H1 (cell line): ENCODE results near the gene TBX4. TPM values are rescaled to one million over a fixed set of nuclear protein-coding genes. Genes with fewer than 3 reads are reported as not detected.

Source experiments
- CTCF ChIA-PET: fragments of 300-600 bp; sonication (Branson Sonifier 250); formaldehyde crosslinking; loops from one replicate; lab custom pipeline; 2021; ENCODE audit not compliant: partially characterized antibody; lab: Charles Lee
- POLR2A ChIA-PET: fragments of 300-600 bp; sonication (Branson Sonifier 250); formaldehyde crosslinking; loops from one replicate; lab custom pipeline; 2021; ENCODE audit warnings: inconsistent platforms; ENCODE audit not compliant: partially characterized antibody; lab: Charles Lee
- DNase-seq, 2 experiments: peaks; one replicate each; pipeline versions ENCODE4 v3.0.0 to v3.0.0-alpha.2; 2010 to 2022; ENCODE audit warnings: low spot score in 2 of 2, low read depth in 1 of 2, mixed read lengths in 1 of 2
- FAIRE-seq: peaks from 2 replicates; lab custom pipeline; 2011; peaks lifted over from hg19 to GRCh38; lab: Jason Lieb, UNC
- H2AFZ ChIP-seq: 2 replicates; pipeline ENCODE4 v1.8.1; 2012; ENCODE audit warnings: low read length, inconsistent platforms
- H2AK5ac ChIP-seq: 2 replicates; pipeline ENCODE4 v1.6.1; 2013; ENCODE audit warnings: low read depth, low read length
- H2BK120ac ChIP-seq: replicated peaks from 2 replicates; pipeline ENCODE3; 2013; ENCODE audit warnings: low read depth, low read length, inconsistent platforms
- H2BK12ac ChIP-seq: 2 replicates; pipeline ENCODE4 v1.6.1; 2013; ENCODE audit warnings: low read depth, low read length
- H2BK15ac ChIP-seq: 2 replicates; pipeline ENCODE4 v1.6.1; 2013; ENCODE audit warnings: low read length
- H2BK20ac ChIP-seq: 2 replicates; pipeline ENCODE4 v1.6.1; 2013; ENCODE audit warnings: low read length
- H2BK5ac ChIP-seq: 2 replicates; pipeline ENCODE4 v1.6.1; 2013; ENCODE audit warnings: low read depth, low read length
- H3K14ac ChIP-seq: 2 replicates; pipeline ENCODE4 v1.6.1; 2013; ENCODE audit warnings: inconsistent platforms; ENCODE audit not compliant: insufficient read length
- H3K18ac ChIP-seq: 2 replicates; pipeline ENCODE4 v1.6.1; 2013; ENCODE audit warnings: low read length; ENCODE audit errors: extremely low read depth
- H3K23ac ChIP-seq: 2 replicates; pipeline ENCODE4 v1.6.1; 2013; ENCODE audit warnings: inconsistent platforms; ENCODE audit not compliant: insufficient read length
- H3K23me2 ChIP-seq: 2 replicates; pipeline ENCODE4 v1.6.1; 2013; ENCODE audit warnings: low read depth, low read length
- H3K27ac ChIP-seq: 2 replicates; pipeline ENCODE4 v1.6.1; 2011; ENCODE audit warnings: low read depth, low read length, inconsistent platforms
- H3K27me3 ChIP-seq, 4 experiments: replicated peaks in 1 of 4; 1 replicate in 1 of 4; 2 replicates in 3 of 4; pipeline versions ENCODE4 v1.6.1 to v1.8.1; 2011 to 2013; ENCODE audit warnings: low read length in 3 of 4, mild to moderate bottlenecking in 3 of 4, inconsistent platforms in 2 of 4, mixed read lengths in 2 of 4, moderate library complexity in 1 of 4; ENCODE audit not compliant: control insufficient read depth in 3 of 4, insufficient read depth in 3 of 4; ENCODE audit errors: extremely low read depth in 1 of 4
- H3K36me3 ChIP-seq, 4 experiments: 2 replicates each; pipeline versions ENCODE4 v1.6.1 to v1.8.1; 2011 to 2013; ENCODE audit warnings: mild to moderate bottlenecking in 4 of 4, low read length in 3 of 4, moderate library complexity in 2 of 4, control low read depth in 1 of 4, inconsistent platforms in 1 of 4; ENCODE audit not compliant: insufficient read depth in 4 of 4, control insufficient read depth in 2 of 4
- H3K4ac ChIP-seq: replicated peaks from 2 replicates; pipeline ENCODE3; 2013; ENCODE audit warnings: low read length, low read depth, mixed read lengths, inconsistent platforms; ENCODE audit not compliant: insufficient read length
- H3K4me1 ChIP-seq, 4 experiments: replicated peaks in 1 of 4; 1 replicate in 1 of 4; 2 replicates in 3 of 4; pipeline versions ENCODE4 v1.6.1 to v1.8.1; 2011 to 2013; ENCODE audit warnings: low read length in 3 of 4, inconsistent platforms in 2 of 4, mixed read lengths in 1 of 4; ENCODE audit not compliant: insufficient read depth in 4 of 4, control insufficient read depth in 3 of 4
- H3K4me2 ChIP-seq, 2 experiments: 2 replicates each; pipeline versions ENCODE4 v1.6.1 to v1.8.1; 2011 to 2013; ENCODE audit warnings: low read depth in 2 of 2, low read length in 2 of 2, control low read depth in 1 of 2, inconsistent platforms in 1 of 2, mild to moderate bottlenecking in 1 of 2; ENCODE audit not compliant: insufficient read depth in 1 of 2
- H3K4me3 ChIP-seq, 4 experiments: fragments of 200-600, 300-600 bp in 1 of 4; sonication (generic), shearing (Covaris generic), sonication (Bioruptor Twin) in 1 of 4; 2 replicates each; pipeline versions ENCODE4 v1.5.1 to v1.8.1; 2011 to 2016; ENCODE audit warnings: low read length in 4 of 4, low read depth in 3 of 4, control low read depth in 2 of 4, inconsistent platforms in 2 of 4, mild to moderate bottlenecking in 2 of 4, mixed read lengths in 1 of 4, moderate library complexity in 1 of 4; ENCODE audit not compliant: insufficient read depth in 2 of 4; ENCODE audit errors: extremely low read depth in 1 of 4
- H3K56ac ChIP-seq: replicated peaks from 2 replicates; pipeline ENCODE3; 2013; ENCODE audit warnings: low read depth, mild to moderate bottlenecking, mixed read lengths, low read length, inconsistent platforms; ENCODE audit not compliant: insufficient read length
- H3K79me1 ChIP-seq: 2 replicates; pipeline ENCODE4 v1.6.1; 2013; ENCODE audit warnings: low read depth, low read length, control low read depth
- H3K79me2 ChIP-seq, 2 experiments: 2 replicates each; pipeline versions ENCODE4 v1.6.1 to v1.8.1; 2012 to 2013; ENCODE audit warnings: low read length in 2 of 2, mild to moderate bottlenecking in 2 of 2, inconsistent platforms in 1 of 2; ENCODE audit not compliant: insufficient read depth in 2 of 2, control insufficient read depth in 1 of 2
- H3K9ac ChIP-seq, 4 experiments: replicated peaks in 1 of 4; 1 replicate in 1 of 4; 2 replicates in 3 of 4; pipeline versions ENCODE4 v1.6.1 to v1.8.1; 2011 to 2013; ENCODE audit warnings: low read depth in 3 of 4, low read length in 3 of 4, control low read depth in 2 of 4, mild to moderate bottlenecking in 2 of 4, moderate library complexity in 2 of 4, inconsistent platforms in 1 of 4; ENCODE audit errors: extremely low read depth in 1 of 4
- H3K9me3 ChIP-seq, 2 experiments: 2 replicates each; pipeline versions ENCODE4 v1.6.1 to v1.8.1; 2012 to 2013; ENCODE audit warnings: mild to moderate bottlenecking in 2 of 2, moderate library complexity in 2 of 2, control low read depth in 1 of 2, inconsistent platforms in 1 of 2, low read depth in 1 of 2, low read length in 1 of 2, mixed read lengths in 1 of 2; ENCODE audit not compliant: insufficient read depth in 2 of 2
- H4K20me1 ChIP-seq, 2 experiments: replicated peaks in 1 of 2; 2 replicates each; pipeline versions ENCODE3 to v1.8.1; 2011 to 2013; ENCODE audit warnings: inconsistent platforms in 2 of 2, low read length in 2 of 2, mild to moderate bottlenecking in 1 of 2; ENCODE audit not compliant: insufficient read depth in 2 of 2, control insufficient read depth in 1 of 2
- H4K5ac ChIP-seq: 2 replicates; pipeline ENCODE4 v1.6.1; 2013; ENCODE audit warnings: low read length, low read depth, mixed read lengths, inconsistent platforms; ENCODE audit not compliant: insufficient read length
- H4K8ac ChIP-seq: 2 replicates; pipeline ENCODE4 v1.8.0; 2013; ENCODE audit warnings: mild to moderate bottlenecking, moderate library complexity, low read length, inconsistent platforms; ENCODE audit not compliant: insufficient read depth; ENCODE audit errors: extremely low read depth
- H4K91ac ChIP-seq: replicated peaks from 2 replicates; pipeline ENCODE3; 2013; ENCODE audit warnings: low read length, mixed read lengths, inconsistent platforms; ENCODE audit not compliant: insufficient read length
- FOSL1 ChIP-seq: IDR thresholded peaks from 2 replicates; pipeline ENCODE4 v1.6.1; 2011; ENCODE audit warnings: mild to moderate bottlenecking, low read depth, low read length, moderate library complexity; ENCODE audit not compliant: insufficient read depth
- RNF2 ChIP-seq: fragments of 200-900, 300-1000 bp; sonication (generic); IDR thresholded peaks from 2 replicates; pipeline ENCODE4 v1.7.1; 2016; ENCODE audit warnings: borderline replicate concordance, low read depth, mild to moderate bottlenecking, antibody characterized with exemption, low read length; ENCODE audit not compliant: poor library complexity, severe bottlenecking; ENCODE audit errors: missing control alignments
- WGBS, 2 experiments: shearing (Covaris generic) in 1 of 2; methylation state at CpG; one replicate each; pipeline versions ENCODE4 v1.1.6 to v1.1.7; 2013 to 2015; ENCODE audit warnings: low lambda C conversion rate in 2 of 2, mixed read lengths in 2 of 2, inconsistent platforms in 1 of 2, low coverage in 1 of 2, missing lambda C conversion rate in 1 of 2; ENCODE audit not compliant: insufficient replicate concordance in 2 of 2, insufficient coverage in 1 of 2, insufficient read length in 1 of 2; ENCODE audit errors: extremely low coverage in 1 of 2, missing lambda C conversion rate in 1 of 2; 5-methylcytosine and 5-hydroxymethylcytosine counted together
- polyA plus RNA-seq, 7 experiments: library from polyadenylated mRNA; depleted of rRNA in 3 of 7; stranded (reverse) in 5 of 7; unstranded in 2 of 7; fragments of >200 nt in 5 of 7; fragments of 200-250 nt in 2 of 7; gene quantifications; 1 replicate in 5 of 7; 2 replicates in 1 of 7; 4 replicates in 1 of 7; pipeline versions ENCODE4 v1.2.1 to v1.2.3, GENCODE V29; 2011 to 2013; ENCODE audit warnings: missing spikeins in 2 of 7, mixed read lengths in 2 of 7
- total RNA-seq: library from RNA; stranded (reverse); fragmentation: NEBNext Ultra II Directional; extraction: Animal tissue kit (Norgen Biotek cat#: 25700); gene quantifications from 2 replicates; pipeline ENCODE4 v1.2.1, GENCODE V29; 2021

TBX4 gene
- total and polyA plus RNA-seq, 2 of the 8 experiments (the other 6 are each of a cell fraction or from before 2014, with no cell fraction given), result 0.02 TPM; not detected in 1

DNA sequence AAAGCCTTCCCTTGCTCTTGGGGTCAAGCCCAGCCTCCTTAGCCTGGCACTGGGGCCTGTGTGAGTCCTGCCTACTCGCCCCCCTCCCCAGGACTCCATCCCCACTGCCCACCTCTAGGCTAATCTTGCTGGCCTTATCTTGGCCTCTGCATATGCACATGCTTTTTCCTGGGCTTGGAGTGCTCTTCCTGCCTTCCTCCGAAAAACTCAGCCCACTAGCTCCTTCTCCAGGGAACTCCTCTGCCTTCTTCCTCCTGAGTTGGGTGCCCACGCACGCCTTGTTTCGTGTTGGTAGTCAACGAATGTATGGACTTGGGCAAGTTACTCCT, 36.0 kb upstream of the TBX4 start:
- H3K23ac ChIP-seq, result no peak overlapping the region
- peak overlapping the region; percentile 81; the same call in 1 of the 2 replicates for H2BK15ac ChIP-seq
- H4K5ac ChIP-seq, result no peak overlapping the region
- H4K8ac ChIP-seq, result no peak overlapping the region
- DNase-seq (no peak), FAIRE-seq (no peak)
- TF ChIP-seq FOSL1 (no peak), RNF2 (peak; percentile 22)
- no peak overlapping the region for H3K27ac ChIP-seq
- 78% methylated on average over 6 of the region's 6 CpGs; no CpG with 5 or more reads in 1 of the 2 experiments for WGBS, 2 experiments
- H3K27me3 ChIP-seq, result peaks cover 6 to 58% (median 51%) of the 10 kb centered on the region in 4 experiments
- peak overlapping the region; percentile 32; the same call in 1 of the 2 replicates for H3K18ac ChIP-seq
- no peaks in the 10 kb centered on the region for H4K20me1 ChIP-seq
- no peak overlapping the region for H4K91ac ChIP-seq
- H2AFZ ChIP-seq, result no peak overlapping the region
- H3K4me2 ChIP-seq, result peak overlapping the region; percentile 52 to 86
- 0 out of 2 replicates have a peak overlapping the region, but pooled peaks have one; percentile 35 for H2BK5ac ChIP-seq
- H3K79me1 ChIP-seq, result no peaks in the 10 kb centered on the region
- H3K4me1 ChIP-seq, result peaks cover 0 to 11% (median 4%) of the 10 kb centered on the region in 4 experiments; a peak in 4 of 7 replicates
- H3K23me2 ChIP-seq, result peaks cover 18% of the 10 kb centered on the region
- 0 out of 2 replicates have a peak overlapping the region, but pooled peaks have one; percentile 19 for H2AK5ac ChIP-seq
- no peaks in the 10 kb centered on the region for H3K79me2 ChIP-seq
- peak overlapping the region; percentile 60; the same call in 1 of the 2 replicates for H2BK12ac ChIP-seq
- H3K4ac ChIP-seq, result no peak overlapping the region
- POLR2A ChIA-PET, result interaction anchor here (0.6 kb wide), 1 partner anchor 31 kb away, joined by 3 read pairs; no protein-coding TSS in a partner anchor
- no peaks in the 10 kb centered on the region for H3K9me3 ChIP-seq
- H2BK20ac ChIP-seq, result no peak overlapping the region
- no peaks in the 10 kb centered on the region for H3K36me3 ChIP-seq
- CTCF ChIA-PET, result interaction anchor here (1.2 to 8.8 kb wide), 7 partner anchors 10 to 158 kb away, joined by 3 to 108 read pairs (median 9); partner anchors contain the start of gene TBX4
- peak overlapping the region in 1 of 4 experiments; percentile 56; a peak in 2 of 8 replicates for H3K4me3 ChIP-seq
- H2BK120ac ChIP-seq, result no peak overlapping the region
- H3K14ac ChIP-seq, result no peak overlapping the region
- no peak overlapping the region for H3K56ac ChIP-seq
- H3K9ac ChIP-seq, result no peak overlapping the region
